RWPE1 (cell line): ENCODE measurements around the gene MAP7D2.

Source experiments
- CTCF ChIA-PET: fragments of 350-600 bp; sonication (Branson Sonifier 250); formaldehyde crosslinking; extraction: SDS; loops from one replicate; lab custom pipeline; 2021; lab: Yijun Ruan, JAX
- POLR2A ChIA-PET: fragments of 400-600 bp; formaldehyde crosslinking; extraction: SDS; loops from one replicate; lab custom pipeline; 2020; ENCODE audit warnings: antibody characterized with exemption; ENCODE audit not compliant: low non-redundant PET; lab: Yijun Ruan, JAX
- DNase-seq: peaks from one replicate; pipeline ENCODE4 v3.0.0; 2012; ENCODE audit warnings: low spot score
- H3K27ac ChIP-seq: fragments of 450-650 bp; 2 replicates; pipeline ENCODE4 v1.5.1; 2017
- TF ChIP-seq, protein P1 (sequence below): fragments of 450-650 bp; conservative IDR thresholded peaks from 2 replicates; pipeline ENCODE4 v1.5.1; 2017; ENCODE audit warnings: low read depth, mild to moderate bottlenecking

Gene MAP7D2

DNA sequence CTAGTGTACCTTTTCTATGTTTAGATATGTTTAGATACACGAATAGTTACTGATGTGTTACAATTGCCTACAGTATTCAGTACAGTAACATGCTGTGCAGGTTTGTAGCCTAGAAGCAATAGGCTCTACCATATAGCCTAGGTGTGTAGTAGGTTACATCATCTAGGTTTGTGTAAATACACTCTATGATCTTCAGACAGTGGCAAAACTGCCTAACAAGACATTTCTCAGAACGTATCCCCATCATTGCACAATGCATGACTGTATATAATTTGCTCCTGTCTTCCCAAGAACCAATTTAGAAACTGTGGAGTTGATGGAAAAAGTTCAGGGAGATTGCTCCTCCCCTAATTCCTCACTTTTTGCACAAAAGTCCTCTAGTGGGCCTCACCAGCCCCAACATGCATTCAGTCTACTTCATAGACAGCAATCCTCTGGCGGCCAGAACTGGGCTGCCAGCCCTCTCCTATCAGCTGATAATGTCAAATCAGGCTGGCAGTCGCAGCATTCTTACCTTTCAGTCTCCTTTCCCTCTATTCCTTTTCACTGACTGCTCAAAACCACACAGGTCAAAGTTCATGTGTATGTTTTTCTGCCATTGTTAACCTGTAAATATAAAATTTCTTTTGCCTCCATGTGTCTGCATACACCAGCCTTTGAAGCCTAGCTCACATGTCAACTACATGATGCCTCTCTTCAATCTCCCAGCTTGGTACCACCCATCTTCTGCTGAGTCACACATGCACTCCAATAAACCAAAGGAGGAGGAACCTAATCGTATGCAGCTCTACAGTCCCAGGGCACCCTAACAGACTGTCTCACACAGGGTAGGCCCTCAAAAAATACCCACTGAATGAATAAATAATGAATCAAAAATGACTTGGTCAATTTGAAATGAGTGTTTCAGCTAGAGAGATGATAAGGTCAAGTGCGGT is 157.9 kb downstream of the MAP7D2 start:
- ChIA-PET CTCF (interaction anchor here (0.6 kb wide), 1 partner anchor 10 kb away, joined by 10 read pairs; no protein-coding TSS in a partner anchor), POLR2A (no interaction called here)
- no peak for DNase-seq
- no peak overlapping the region for H3K27ac ChIP-seq
- TF ChIP-seq, protein P1, sequence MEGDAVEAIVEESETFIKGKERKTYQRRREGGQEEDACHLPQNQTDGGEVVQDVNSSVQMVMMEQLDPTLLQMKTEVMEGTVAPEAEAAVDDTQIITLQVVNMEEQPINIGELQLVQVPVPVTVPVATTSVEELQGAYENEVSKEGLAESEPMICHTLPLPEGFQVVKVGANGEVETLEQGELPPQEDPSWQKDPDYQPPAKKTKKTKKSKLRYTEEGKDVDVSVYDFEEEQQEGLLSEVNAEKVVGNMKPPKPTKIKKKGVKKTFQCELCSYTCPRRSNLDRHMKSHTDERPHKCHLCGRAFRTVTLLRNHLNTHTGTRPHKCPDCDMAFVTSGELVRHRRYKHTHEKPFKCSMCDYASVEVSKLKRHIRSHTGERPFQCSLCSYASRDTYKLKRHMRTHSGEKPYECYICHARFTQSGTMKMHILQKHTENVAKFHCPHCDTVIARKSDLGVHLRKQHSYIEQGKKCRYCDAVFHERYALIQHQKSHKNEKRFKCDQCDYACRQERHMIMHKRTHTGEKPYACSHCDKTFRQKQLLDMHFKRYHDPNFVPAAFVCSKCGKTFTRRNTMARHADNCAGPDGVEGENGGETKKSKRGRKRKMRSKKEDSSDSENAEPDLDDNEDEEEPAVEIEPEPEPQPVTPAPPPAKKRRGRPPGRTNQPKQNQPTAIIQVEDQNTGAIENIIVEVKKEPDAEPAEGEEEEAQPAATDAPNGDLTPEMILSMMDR: no peak

DNA sequence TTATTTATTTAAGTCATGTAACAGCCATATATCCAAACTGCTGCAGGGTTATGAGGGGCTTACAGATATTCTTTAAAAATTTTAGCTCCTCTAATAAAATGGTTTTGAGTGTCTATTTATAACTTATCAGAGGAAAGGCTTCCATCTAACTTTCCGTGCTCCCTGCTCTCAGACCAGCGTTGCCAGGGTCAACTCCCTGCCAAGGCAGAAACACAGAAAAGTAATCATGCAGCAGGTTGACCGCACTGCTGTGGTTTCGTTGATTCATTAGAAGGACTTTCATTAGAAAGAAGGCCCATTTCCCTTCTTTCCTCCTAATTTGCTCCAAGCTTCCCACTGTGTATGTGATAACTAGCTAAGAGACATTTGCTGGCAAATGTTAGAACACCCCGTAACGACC is 159.8 kb downstream of the MAP7D2 start:
- ChIA-PET POLR2A (no interaction called here), CTCF (interaction anchor here (0.5 kb wide), 1 partner anchor 1685 kb away, joined by 4 read pairs; no protein-coding TSS in a partner anchor)

More for the DNA sequence above, 159.8 kb downstream of the MAP7D2 start:
- H3K27ac ChIP-seq: no peak overlapping the region
- no peak for DNase-seq
- TF ChIP-seq, protein P1: no peak
